Transverse colon (tissue), 4 donors: ENCODE results near the gene CDKN2AIP.
A peak's percentile ranks its signal among the peaks of the same experiment; 100 is the strongest.

Experiments used
- CTCF ChIP-seq, 5 experiments: fragments of 200-600 bp in 3 of 5; fragments of 450-650 bp in 2 of 5; sonication (generic) in 3 of 5; IDR thresholded peaks; 1 replicate in 2 of 5; 2 replicates in 3 of 5; pipeline ENCODE4 v1.5.1; 2016 to 2017; ENCODE audit warnings: antibody characterized with exemption in 5 of 5, inconsistent platforms in 3 of 5, mild to moderate bottlenecking in 2 of 5, moderate library complexity in 1 of 5
- POLR2A ChIP-seq: fragments of 450-650 bp; IDR thresholded peaks from one replicate; pipeline ENCODE4 v1.6.1; 2016; ENCODE audit warnings: antibody characterized with exemption, mild to moderate bottlenecking, moderate library complexity
- POLR2AphosphoS5 ChIP-seq, 3 donors: sonication (generic); formaldehyde crosslinking; IDR thresholded peaks; one replicate each; pipeline ENCODE4 v1.6.1; 2016; ENCODE audit warnings: antibody characterized with exemption in 3 of 3

GRCh38 chr4:183438458-183439113 lies 5.8 kb upstream of the CDKN2AIP start:
- no peak for TF ChIP-seq CTCF (IDR thresholded peaks at IDR 0.05)
- peak in 2 of 3 donors; percentile 84 to 88 for TF ChIP-seq POLR2AphosphoS5 (IDR thresholded peaks at IDR 0.05)
- TF ChIP-seq POLR2A: peak; percentile 81
